ENCODE data around the gene B4GALT6. TPM values are rescaled to one million over a fixed set of nuclear protein-coding genes. Genes with fewer than 3 reads are reported as not detected.

Gene B4GALT6
- total and polyA plus RNA-seq, 2 donors (not counting 1 experiment from before 2014, with no cell fraction given) = 1.7 TPM; not detected in 1

DNA sequence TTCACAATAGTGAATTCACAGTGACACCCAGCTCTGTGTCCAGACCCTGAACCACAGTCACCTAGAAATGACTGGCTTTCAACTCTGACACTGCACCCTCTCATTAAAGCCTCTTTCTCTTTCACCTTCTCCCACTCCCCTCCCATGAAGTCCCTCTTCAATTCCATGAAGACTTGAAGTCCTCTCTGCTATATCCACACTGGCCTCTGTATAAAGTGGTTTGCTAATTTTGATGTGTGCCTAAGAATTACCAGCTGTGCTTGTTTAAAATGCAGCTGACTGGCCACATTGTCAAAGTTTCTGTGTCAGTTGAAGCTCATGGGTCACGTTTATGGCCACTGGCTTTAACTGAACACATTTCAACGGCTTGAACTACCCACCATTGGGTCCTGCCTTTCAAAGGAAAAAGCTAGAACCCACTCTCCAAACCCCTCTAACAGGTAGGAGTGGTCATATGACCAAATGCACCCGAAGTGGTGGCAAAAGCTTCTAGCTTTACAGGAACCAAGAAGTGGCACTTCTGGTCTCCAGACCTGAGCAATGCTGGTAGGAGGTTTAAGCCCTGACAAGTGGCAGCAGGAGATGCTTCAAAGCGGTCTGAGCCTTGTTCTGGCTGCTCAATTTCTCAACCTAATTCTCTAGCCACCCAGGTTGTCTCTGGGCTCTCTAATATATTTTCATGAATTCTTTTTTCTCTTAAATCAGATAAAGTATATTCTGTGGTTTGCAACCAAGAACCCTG, 34.2 kb downstream of the B4GALT6 start:
- Histone ChIP-seq H3K4me3 (ENCODE audit: control extremely low read depth in 1 of 5, extremely low read depth in 1 of 5, insufficient read depth in 1 of 5, low read depth in 2 of 5, low read length in 4 of 5) (no peak overlapping the region), H3K4me2 (replicated peaks; ENCODE audit: low read depth, low read length, poor library complexity, severe bottlenecking) (no peak overlapping the region), H3K27me3 (replicated peaks in 1 of 4; ENCODE audit: control extremely low read depth in 1 of 4, control insufficient read depth in 3 of 4, insufficient read depth in 4 of 4, low read length in 3 of 4) (peaks cover 0 to 3% (median 0%) of the 10 kb centered on the region in 4 experiments), H4K20me1 (ENCODE audit: control insufficient read depth, insufficient read depth, low read length, poor library complexity, severe bottlenecking) (no peaks in the 10 kb centered on the region), H3K9ac (ENCODE audit: low read length) (no peak overlapping the region), H3K27ac (ENCODE audit: low read length in 2 of 2) (no peak overlapping the region), H3K4me1 (ENCODE audit: control insufficient read depth in 2 of 2, insufficient read depth in 2 of 2, low read length in 2 of 2) (peaks cover 4 to 8% of the 10 kb centered on the region in 2 donors), H3K9me3 (ENCODE audit: control extremely low read depth in 1 of 3, control insufficient read depth in 2 of 3, insufficient read depth in 1 of 3, low read length in 2 of 3) (no peaks in the 10 kb centered on the region), H3K36me3 (replicated peaks in 1 of 2; ENCODE audit: control extremely low read depth in 1 of 2, control insufficient read depth in 1 of 2, extremely low read depth in 1 of 2, insufficient read depth in 2 of 2, low read length in 1 of 2) (no peaks in the 10 kb centered on the region), H2AFZ (ENCODE audit: insufficient read depth, low read depth, low read length, poor library complexity, severe bottlenecking) (no peak overlapping the region), H3K79me2 (ENCODE audit: control insufficient read depth, insufficient read depth, low read length) (no peaks in the 10 kb centered on the region)
- POLR2A ChIA-PET = no interaction called here
- CTCF ChIA-PET = no interaction called here
- ATAC-seq (ENCODE audit: low read depth) (no peak), DNase-seq (no peak)
- H3K4me3 Mint-ChIP-seq = no peak overlapping the region
- 67% methylated on average over 1 of the region's 4 CpGs for WGBS (ENCODE audit: insufficient coverage)
- no peaks in the 10 kb centered on the region for H3K9me3 Mint-ChIP-seq (ENCODE audit: insufficient read depth)
- peaks cover 14% of the 10 kb centered on the region for H3K27me3 Mint-ChIP-seq
- H3K4me1 Mint-ChIP-seq = peaks cover 16% of the 10 kb centered on the region
- no peak overlapping the region for H3K27ac Mint-ChIP-seq
- TF ChIP-seq CTCF (IDR thresholded peaks at IDR 0.05) = no peak
- no peak for TF ChIP-seq EZH2 (IDR thresholded peaks at IDR 0.05; ENCODE audit: borderline replicate concordance, insufficient read depth, low read depth, low read length, poor library complexity, severe bottlenecking)
- intact Hi-C loops (cut with micrococcal nuclease) = no loop called here

GRCh38 chr18:31649449-31649848, 34.9 kb downstream of the B4GALT6 start:
- H3K4me3 ChIP-seq (ENCODE audit: control extremely low read depth in 1 of 5, extremely low read depth in 1 of 5, insufficient read depth in 1 of 5, low read depth in 2 of 5, low read length in 4 of 5) = no peak overlapping the region
- intact Hi-C loops (cut with micrococcal nuclease) = no loop called here
- H3K27me3 ChIP-seq (replicated peaks in 1 of 4; ENCODE audit: control extremely low read depth in 1 of 4, control insufficient read depth in 3 of 4, insufficient read depth in 4 of 4, low read length in 3 of 4) = peaks cover 0 to 3% (median 0%) of the 10 kb centered on the region in 4 experiments
- H3K36me3 ChIP-seq (replicated peaks in 1 of 2; ENCODE audit: control extremely low read depth in 1 of 2, control insufficient read depth in 1 of 2, extremely low read depth in 1 of 2, insufficient read depth in 2 of 2, low read length in 1 of 2) = no peaks in the 10 kb centered on the region
- H4K20me1 ChIP-seq (ENCODE audit: control insufficient read depth, insufficient read depth, low read length, poor library complexity, severe bottlenecking) = no peaks in the 10 kb centered on the region
- no peak overlapping the region for H3K27ac Mint-ChIP-seq
- no CpG with 5 or more reads among the region's 2 CpGs for WGBS (ENCODE audit: insufficient coverage)
- no peak overlapping the region for H3K27ac ChIP-seq (ENCODE audit: low read length in 2 of 2)
- peaks cover 4 to 8% of the 10 kb centered on the region in 2 donors for H3K4me1 ChIP-seq (ENCODE audit: control insufficient read depth in 2 of 2, insufficient read depth in 2 of 2, low read length in 2 of 2)
- TF ChIP-seq EZH2 (IDR thresholded peaks at IDR 0.05; ENCODE audit: borderline replicate concordance, insufficient read depth, low read depth, low read length, poor library complexity, severe bottlenecking) = no peak
- no peak for TF ChIP-seq CTCF (IDR thresholded peaks at IDR 0.05)
- H3K9me3 ChIP-seq (ENCODE audit: control extremely low read depth in 1 of 3, control insufficient read depth in 2 of 3, insufficient read depth in 1 of 3, low read length in 2 of 3) = no peaks in the 10 kb centered on the region
- no peak overlapping the region for H2AFZ ChIP-seq (ENCODE audit: insufficient read depth, low read depth, low read length, poor library complexity, severe bottlenecking)
- no peak for ATAC-seq (ENCODE audit: low read depth)
- no peak overlapping the region for H3K9ac ChIP-seq (ENCODE audit: low read length)
- H3K4me1 Mint-ChIP-seq = peaks cover 16% of the 10 kb centered on the region
- ChIA-PET POLR2A (no interaction called here), CTCF (no interaction called here)
- H3K4me2 ChIP-seq (replicated peaks; ENCODE audit: low read depth, low read length, poor library complexity, severe bottlenecking) = no peak overlapping the region
- DNase-seq = no peak
- H3K79me2 ChIP-seq (ENCODE audit: control insufficient read depth, insufficient read depth, low read length) = no peaks in the 10 kb centered on the region
- peaks cover 14% of the 10 kb centered on the region for H3K27me3 Mint-ChIP-seq
- H3K4me3 Mint-ChIP-seq = no peak overlapping the region
- no peaks in the 10 kb centered on the region for H3K9me3 Mint-ChIP-seq (ENCODE audit: insufficient read depth)
